Stimulated activated CD8-positive, alpha-beta memory T cell treated with anti-CD3 and anti-CD28 coated beads, Interleukin-2, amount 100 ng/mL, for 1 hour (primary cell): Measurements from ENCODE around the gene SPSB2.
"Not testable (repeated sequence)": the region's sequence is repeated elsewhere in the genome, so short reads cannot be mapped to it uniquely, and the experiment has no call there.

Experiments
- DNase-seq, 2 donors: peaks; one replicate each; pipeline ENCODE4 v3.0.0-alpha.2; 2020; ENCODE audit warnings: low read depth in 2 of 2

SPSB2 gene

GRCh38 chr12:6873094-6874014 is at the start of gene SPSB2:
Gene SPSB2, minus strand, starts transcription at chr12:6873303. Its CDS starts 402 bp downstream, at chr12:6872901.
- DNase-seq = peak; percentile 99

DNA sequence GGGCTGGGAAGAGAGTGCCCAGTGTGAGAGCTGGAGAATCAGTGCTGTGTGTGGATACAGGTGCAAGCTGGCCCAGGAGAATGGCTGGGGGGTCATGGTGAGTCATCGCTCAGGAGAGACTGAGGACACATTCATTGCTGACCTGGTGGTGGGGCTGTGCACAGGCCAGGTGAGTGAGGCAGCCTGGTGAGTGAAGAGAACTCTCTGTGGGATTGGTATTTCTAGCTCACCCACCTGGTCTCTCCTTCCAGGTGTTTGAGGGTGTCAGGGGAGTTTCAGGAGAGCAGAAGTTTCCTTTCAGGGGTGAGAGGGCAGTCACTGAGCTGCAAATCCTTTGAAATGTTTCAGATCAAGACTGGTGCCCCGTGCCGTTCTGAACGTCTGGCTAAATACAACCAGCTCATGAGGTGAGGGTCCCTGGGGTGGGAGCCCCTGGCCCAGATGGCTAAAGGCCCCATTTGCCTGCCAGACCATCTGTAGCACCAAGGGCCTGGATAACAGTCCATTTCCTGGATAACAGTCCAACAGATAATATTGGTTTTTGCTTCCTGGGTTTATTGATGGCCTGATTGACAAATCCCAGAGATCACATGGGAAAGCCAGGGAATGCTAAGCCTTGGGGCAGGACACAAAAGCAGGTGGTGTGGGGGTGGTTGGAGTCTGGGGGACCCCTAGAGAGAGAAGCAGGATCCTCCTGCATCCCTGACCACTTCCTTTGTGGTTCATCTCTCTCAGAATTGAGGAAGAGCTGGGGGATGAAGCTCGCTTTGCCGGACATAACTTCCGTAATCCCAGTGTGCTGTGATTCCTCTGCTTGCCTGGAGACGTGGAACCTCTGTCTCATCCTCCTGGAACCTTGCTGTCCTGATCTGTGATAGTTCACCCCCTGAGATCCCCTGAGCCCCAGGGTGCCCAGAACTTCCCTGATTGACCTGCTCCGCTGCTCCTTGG is 49.2 kb upstream of the SPSB2 start:
- DNase-seq = no peak

DNA sequence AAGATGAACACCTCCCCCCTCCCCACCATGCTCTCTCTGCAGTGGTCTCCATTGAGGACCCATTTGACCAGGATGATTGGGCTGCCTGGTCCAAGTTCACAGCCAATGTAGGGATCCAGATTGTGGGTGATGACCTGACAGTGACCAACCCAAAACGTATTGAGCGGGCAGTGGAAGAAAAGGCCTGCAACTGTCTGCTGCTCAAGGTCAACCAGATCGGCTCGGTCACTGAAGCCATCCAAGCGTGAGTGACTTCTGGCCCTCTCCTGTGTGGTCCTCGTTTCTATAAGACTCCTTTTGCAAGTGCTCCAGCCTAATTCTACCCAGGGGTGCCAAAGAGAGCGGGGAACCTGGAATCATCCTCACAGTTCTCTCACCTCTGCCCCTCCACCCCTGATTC is 48.4 kb upstream of the SPSB2 start:
- no peak for DNase-seq

DNA sequence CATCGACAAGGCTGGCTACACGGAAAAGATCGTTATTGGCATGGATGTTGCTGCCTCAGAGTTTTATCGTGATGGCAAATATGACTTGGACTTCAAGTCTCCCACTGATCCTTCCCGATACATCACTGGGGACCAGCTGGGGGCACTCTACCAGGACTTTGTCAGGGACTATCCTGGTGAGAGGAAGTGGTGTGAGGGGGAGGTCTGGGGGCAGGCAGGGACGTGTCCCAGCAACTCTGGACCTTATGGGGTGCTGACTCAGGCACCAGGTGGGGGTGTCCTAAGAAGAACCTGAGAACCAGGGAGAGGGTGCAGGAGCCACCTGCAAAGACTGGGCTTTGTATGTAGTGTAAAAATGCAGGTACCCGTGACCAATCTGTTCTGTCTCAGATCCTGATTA is 46.5 kb upstream of the SPSB2 start:
- DNase-seq = no peak

GRCh38 chr12:6917491-6918231 is 44.6 kb upstream of the SPSB2 start:
- no peak for DNase-seq

GRCh38 chr12:6916426-6917200 is 43.5 kb upstream of the SPSB2 start:
- DNase-seq = no peak

DNA sequence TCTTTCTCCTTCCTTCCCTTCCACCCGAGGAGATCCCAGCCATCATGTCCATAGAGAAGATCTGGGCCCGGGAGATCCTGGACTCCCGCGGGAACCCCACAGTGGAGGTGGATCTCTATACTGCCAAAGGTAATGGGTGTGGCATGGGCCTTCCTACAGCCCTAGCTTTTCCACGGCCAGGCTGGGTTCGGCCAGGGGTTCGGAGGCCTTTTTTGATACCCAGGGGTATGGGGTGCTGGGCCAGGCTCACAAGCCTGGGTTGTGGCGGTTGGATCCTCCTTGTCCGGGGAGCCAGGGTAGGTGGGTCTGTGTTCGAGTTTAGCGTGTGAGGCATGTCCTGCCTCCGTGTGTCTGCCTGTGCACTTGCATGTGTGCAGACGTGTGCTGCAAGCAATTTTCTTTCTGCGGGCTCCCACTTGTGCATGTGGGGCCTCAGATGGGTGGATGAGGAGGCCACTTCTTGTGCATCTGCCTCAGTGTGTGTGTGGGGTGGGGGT is 42.7 kb upstream of the SPSB2 start:
- no peak for DNase-seq

GRCh38 chr12:6914947-6915788 is 42.1 kb upstream of the SPSB2 start:
- DNase-seq = no peak

GRCh38 chr12:6914246-6914946 is 41.3 kb upstream of the SPSB2 start, which contains the start of gene ENO2:
Gene ENO2, plus strand, starts transcription at chr12:6914580. Its CDS starts 1,253 bp downstream, at chr12:6915833.
- DNase-seq = peak; percentile 68 to 73

- DNase-seq = no peak
Measured at GRCh38 chr12:6912164-6912935, 39.2 kb upstream of the SPSB2 start.

- DNase-seq = no peak
Measured at GRCh38 chr12:6909421-6910145, 36.5 kb upstream of the SPSB2 start.

DNA sequence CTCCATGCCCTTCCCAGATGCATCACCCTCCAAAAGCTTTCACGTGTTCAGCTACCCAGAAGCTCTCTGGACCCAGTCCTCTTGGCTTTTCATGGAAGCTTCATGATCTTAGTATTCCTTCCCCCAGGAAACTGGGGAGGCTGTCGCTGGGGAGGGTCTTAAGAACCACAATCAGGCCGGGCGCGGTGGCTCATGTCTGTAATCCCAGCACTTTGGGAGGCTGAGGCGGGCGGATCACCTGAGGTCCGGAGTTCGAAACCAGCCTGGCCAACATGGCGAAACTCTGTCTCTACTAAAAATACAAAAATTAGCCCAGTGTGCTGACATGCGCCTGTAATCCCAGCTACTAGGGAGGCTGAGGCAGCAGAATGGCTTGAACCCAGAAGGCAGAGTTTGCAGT is 35.0 kb upstream of the SPSB2 start:
- not testable (repeated sequence) for DNase-seq

GRCh38 chr12:6905414-6906040 is 32.4 kb upstream of the SPSB2 start:
- no peak for DNase-seq

- peak; percentile 94 to 95 for DNase-seq
Measured at GRCh38 chr12:6904280-6905276, 31.5 kb upstream of the SPSB2 start, which contains the start of gene LRRC23. Gene LRRC23, plus strand, starts transcription at chr12:6904822. Its CDS starts 812 bp downstream, at chr12:6905634.

DNA sequence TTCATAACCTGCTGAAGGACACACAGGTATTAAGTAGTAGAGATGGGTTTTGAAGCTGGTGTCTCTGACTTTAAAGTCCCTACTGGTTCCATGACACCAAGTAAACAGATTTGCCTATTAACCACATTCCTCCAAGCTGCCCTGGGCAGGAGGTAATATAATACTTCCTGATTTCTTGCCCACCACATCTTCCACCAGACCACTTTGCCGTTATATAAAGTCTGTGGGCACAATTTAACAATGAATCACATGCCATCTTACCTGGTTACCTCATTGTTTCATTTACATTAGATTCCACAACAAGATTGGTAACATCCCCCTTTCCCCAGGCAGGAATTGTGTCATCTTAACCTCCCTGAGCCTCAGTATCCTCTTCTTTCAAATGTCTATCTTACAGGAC is 30.6 kb upstream of the SPSB2 start:
- DNase-seq = no peak

DNA sequence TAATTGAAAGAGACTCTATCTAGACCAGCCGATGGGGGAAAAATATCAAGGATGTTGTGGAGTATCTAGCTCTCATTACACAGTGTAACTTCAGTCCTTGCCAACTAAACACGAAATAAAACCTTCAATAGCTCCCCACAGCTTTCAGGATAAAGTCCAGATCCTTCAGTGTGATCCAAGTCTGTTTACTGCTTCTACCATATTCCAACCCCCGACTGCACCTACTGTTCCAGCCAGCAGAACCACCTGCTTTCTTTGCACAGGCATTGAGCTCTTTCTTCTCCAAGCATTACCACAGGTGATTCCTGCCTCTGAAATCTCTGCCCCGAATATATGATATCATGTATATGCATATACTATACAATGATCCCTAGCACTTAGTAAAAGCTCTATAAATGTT is 29.3 kb upstream of the SPSB2 start:
- DNase-seq = no peak
